Thyroid gland (tissue), 4 donors: ENCODE data around the gene COBLL1.

Experiments
- POLR2A ChIP-seq, 2 donors: fragments of 450-650 bp; IDR thresholded peaks; one replicate each; pipeline ENCODE4 v1.6.1; 2017; ENCODE audit warnings: antibody characterized with exemption in 2 of 2, mild to moderate bottlenecking in 2 of 2, moderate library complexity in 1 of 2
- TF ChIP-seq, protein P1 (sequence below), 6 experiments: fragments of 200-600 bp in 3 of 6; fragments of 450-650 bp in 3 of 6; sonication (generic) in 3 of 6; IDR thresholded peaks; one replicate each; pipeline ENCODE4 v1.5.1; 2016 to 2019; ENCODE audit warnings: antibody characterized with exemption in 6 of 6, mild to moderate bottlenecking in 2 of 6, inconsistent platforms in 1 of 6, moderate library complexity in 1 of 6

DNA sequence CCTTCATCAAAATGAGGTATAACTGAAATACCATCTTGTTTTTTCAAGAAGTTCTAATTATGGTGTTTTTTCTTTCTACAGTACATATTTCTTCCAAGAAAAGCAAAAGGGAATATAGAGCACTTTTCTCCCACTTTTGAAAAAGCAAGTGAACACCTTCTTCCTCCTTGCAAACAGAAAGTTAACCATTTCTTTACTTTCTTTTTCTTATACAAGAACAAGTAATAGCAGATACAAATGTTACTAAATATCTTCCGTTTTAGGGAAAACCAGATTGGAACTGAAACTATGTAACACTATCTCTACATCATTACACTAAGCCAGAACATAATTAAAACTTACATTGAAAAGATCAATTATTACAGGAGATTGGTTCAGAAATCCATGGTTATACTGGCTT lies 44.0 kb downstream of the COBLL1 start:
- TF ChIP-seq POLR2A (IDR thresholded peaks at IDR 0.05) = no peak
- TF ChIP-seq, protein P1, sequence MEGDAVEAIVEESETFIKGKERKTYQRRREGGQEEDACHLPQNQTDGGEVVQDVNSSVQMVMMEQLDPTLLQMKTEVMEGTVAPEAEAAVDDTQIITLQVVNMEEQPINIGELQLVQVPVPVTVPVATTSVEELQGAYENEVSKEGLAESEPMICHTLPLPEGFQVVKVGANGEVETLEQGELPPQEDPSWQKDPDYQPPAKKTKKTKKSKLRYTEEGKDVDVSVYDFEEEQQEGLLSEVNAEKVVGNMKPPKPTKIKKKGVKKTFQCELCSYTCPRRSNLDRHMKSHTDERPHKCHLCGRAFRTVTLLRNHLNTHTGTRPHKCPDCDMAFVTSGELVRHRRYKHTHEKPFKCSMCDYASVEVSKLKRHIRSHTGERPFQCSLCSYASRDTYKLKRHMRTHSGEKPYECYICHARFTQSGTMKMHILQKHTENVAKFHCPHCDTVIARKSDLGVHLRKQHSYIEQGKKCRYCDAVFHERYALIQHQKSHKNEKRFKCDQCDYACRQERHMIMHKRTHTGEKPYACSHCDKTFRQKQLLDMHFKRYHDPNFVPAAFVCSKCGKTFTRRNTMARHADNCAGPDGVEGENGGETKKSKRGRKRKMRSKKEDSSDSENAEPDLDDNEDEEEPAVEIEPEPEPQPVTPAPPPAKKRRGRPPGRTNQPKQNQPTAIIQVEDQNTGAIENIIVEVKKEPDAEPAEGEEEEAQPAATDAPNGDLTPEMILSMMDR (IDR thresholded peaks at IDR 0.05) = no peak
